Keratinocyte (primary cell): ENCODE results near the gene TIMMDC1. TPM values are rescaled to one million over a fixed set of nuclear protein-coding genes. Genes with fewer than 3 reads are reported as not detected.
"Not testable (repeated sequence)": the region's sequence is repeated elsewhere in the genome, so short reads cannot be mapped to it uniquely, and the experiment has no call there.

Source experiments
- DNase-seq: peaks from one replicate; pipeline ENCODE4 v3.0.0-alpha.2; 2011; ENCODE audit warnings: low read depth, missing footprints, low spot score
- FAIRE-seq: peaks from 2 replicates; lab custom pipeline; 2011; peaks lifted over from hg19 to GRCh38; lab: Jason Lieb, UNC
- H2AFZ ChIP-seq: 2 replicates; pipeline ENCODE4 v1.6.0; 2012; ENCODE audit warnings: low read length, control low read depth, inconsistent platforms; ENCODE audit not compliant: control insufficient read depth
- H3K27ac ChIP-seq: 2 replicates; pipeline ENCODE4 v1.5.1; 2011; ENCODE audit warnings: low read length; ENCODE audit not compliant: control insufficient read depth, insufficient read depth
- H3K27me3 ChIP-seq: 3 replicates; pipeline ENCODE4 v1.6.0; 2011; ENCODE audit warnings: low read length; ENCODE audit not compliant: control insufficient read depth, insufficient read depth; ENCODE audit errors: extremely low read depth
- H3K36me3 ChIP-seq, 2 experiments: 2 replicates in 1 of 2; 3 replicates in 1 of 2; pipeline ENCODE4 v1.5.1; 2011; ENCODE audit warnings: low read length in 2 of 2, mild to moderate bottlenecking in 1 of 2; ENCODE audit not compliant: control insufficient read depth in 2 of 2, insufficient read depth in 2 of 2; ENCODE audit errors: extremely low read depth in 1 of 2
- H3K4me1 ChIP-seq: 3 replicates; pipeline ENCODE4 v1.5.1; 2011; ENCODE audit warnings: low read length; ENCODE audit not compliant: control insufficient read depth, insufficient read depth; ENCODE audit errors: extremely low read depth
- H3K4me2 ChIP-seq: 3 replicates; pipeline ENCODE4 v1.6.0; 2011; ENCODE audit warnings: low read depth, low read length; ENCODE audit not compliant: control insufficient read depth, insufficient read depth; ENCODE audit errors: extremely low read depth
- H3K4me3 ChIP-seq, 3 experiments: fragments of 200-600 bp in 1 of 3; sonication (generic) in 1 of 3; 2 replicates in 2 of 3; 3 replicates in 1 of 3; pipeline ENCODE4 v1.5.1; 2011 to 2016; ENCODE audit warnings: low read length in 3 of 3, mild to moderate bottlenecking in 3 of 3, control low read depth in 2 of 3, inconsistent platforms in 1 of 3, low read depth in 1 of 3, mixed read lengths in 1 of 3, mixed run types in 1 of 3, moderate library complexity in 1 of 3; ENCODE audit not compliant: control insufficient read depth in 2 of 3, insufficient read depth in 2 of 3; ENCODE audit errors: extremely low read depth in 1 of 3
- H3K79me2 ChIP-seq: 2 replicates; pipeline ENCODE4 v1.6.0; 2012; ENCODE audit warnings: low read length; ENCODE audit not compliant: control insufficient read depth, insufficient read depth
- H3K9ac ChIP-seq: 3 replicates; pipeline ENCODE4 v1.6.0; 2011; ENCODE audit warnings: low read length; ENCODE audit not compliant: control insufficient read depth, insufficient read depth; ENCODE audit errors: extremely low read depth
- H3K9me1 ChIP-seq: 3 replicates; pipeline ENCODE4 v1.6.0; 2011; ENCODE audit warnings: low read length; ENCODE audit not compliant: control insufficient read depth, insufficient read depth; ENCODE audit errors: extremely low read depth
- H3K9me3 ChIP-seq: 2 replicates; pipeline ENCODE4 v1.5.1; 2012; ENCODE audit warnings: low read depth, low read length; ENCODE audit not compliant: control insufficient read depth
- H4K20me1 ChIP-seq: 3 replicates; pipeline ENCODE4 v1.6.0; 2011; ENCODE audit warnings: low read length; ENCODE audit not compliant: control insufficient read depth, insufficient read depth; ENCODE audit errors: extremely low read depth
- EZH2 ChIP-seq: IDR thresholded peaks from one replicate; pipeline ENCODE4 v1.6.1; 2012; ENCODE audit warnings: inconsistent platforms, mild to moderate bottlenecking, low read length, moderate library complexity
- dilution Hi-C: fragments of 300-500 bp; cut with MboI; formaldehyde crosslinking; loops from one replicate; pipeline ENCODE4 v1.7.0; 2020; ENCODE audit warnings: low sequenced_read_pairs; ENCODE audit not compliant: extremely low pct_ligation_motif_present
- polyA plus RNA-seq, 5 experiments: library from polyadenylated mRNA; depleted of rRNA in 3 of 5; stranded (reverse) in 3 of 5; stranded (forward) in 1 of 5; unstranded in 1 of 5; fragments of >200 nt; gene quantifications; 1 replicate in 1 of 5; 2 replicates in 3 of 5; 3 replicates in 1 of 5; pipeline versions ENCODE4 v1.2.1 to v1.2.3, GENCODE V29; 2011 to 2012; ENCODE audit warnings: missing spikeins in 2 of 5, low read depth in 1 of 5, low replicate concordance in 1 of 5
- TF ChIP-seq, protein P1 (sequence below), 3 experiments: IDR thresholded peaks in 1 of 3; conservative IDR thresholded peaks in 1 of 3; optimal IDR thresholded peaks in 1 of 3; 2 replicates in 2 of 3; 3 replicates in 1 of 3; pipeline versions ENCODE3 to v1.5.1; 2011; ENCODE audit warnings: low read length in 3 of 3, mild to moderate bottlenecking in 3 of 3, moderate library complexity in 2 of 3, control low read depth in 1 of 3, inconsistent platforms in 1 of 3; ENCODE audit not compliant: insufficient read depth in 2 of 3; ENCODE audit errors: extremely low read depth in 1 of 3

TIMMDC1 gene
- polyA plus RNA-seq, 1 donor (not counting 4 experiments of a cell fraction or from before 2014, with no cell fraction given), result 140 TPM

DNA sequence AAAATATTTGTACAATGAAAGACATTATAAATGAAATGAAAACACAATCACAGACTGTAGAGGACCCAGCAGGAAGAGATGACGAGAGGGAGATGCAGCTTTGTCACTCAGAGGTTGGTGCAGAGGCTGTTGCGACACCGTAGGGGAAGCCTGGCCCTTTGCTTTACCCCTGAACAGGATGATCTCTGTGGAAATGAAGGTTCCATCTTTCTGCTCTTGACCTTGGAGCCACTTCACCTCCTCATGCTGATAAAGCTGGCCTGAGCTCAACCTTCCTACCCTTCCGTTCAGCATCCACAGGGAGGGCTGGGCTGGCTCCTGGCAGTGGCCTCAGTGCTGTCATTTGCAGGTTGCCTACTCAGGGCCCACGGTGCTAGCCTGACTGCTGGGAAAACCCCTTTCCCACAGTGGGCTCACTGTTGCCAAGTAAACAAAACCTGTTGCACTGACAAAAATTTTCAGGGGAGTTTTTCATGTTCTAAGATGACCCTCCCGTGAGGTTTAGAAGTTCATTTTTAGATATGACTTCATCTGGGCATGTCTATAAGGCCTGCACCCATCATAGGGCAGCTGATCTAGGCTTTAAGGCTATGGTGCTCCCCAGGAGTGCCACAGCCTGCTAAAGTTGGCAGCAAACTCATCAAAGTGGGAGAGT is 64.1 kb downstream of the TIMMDC1 start:
- no peak overlapping the region for H3K4me2 ChIP-seq
- H4K20me1 ChIP-seq, result no peaks in the 10 kb centered on the region
- TF ChIP-seq, protein P1, sequence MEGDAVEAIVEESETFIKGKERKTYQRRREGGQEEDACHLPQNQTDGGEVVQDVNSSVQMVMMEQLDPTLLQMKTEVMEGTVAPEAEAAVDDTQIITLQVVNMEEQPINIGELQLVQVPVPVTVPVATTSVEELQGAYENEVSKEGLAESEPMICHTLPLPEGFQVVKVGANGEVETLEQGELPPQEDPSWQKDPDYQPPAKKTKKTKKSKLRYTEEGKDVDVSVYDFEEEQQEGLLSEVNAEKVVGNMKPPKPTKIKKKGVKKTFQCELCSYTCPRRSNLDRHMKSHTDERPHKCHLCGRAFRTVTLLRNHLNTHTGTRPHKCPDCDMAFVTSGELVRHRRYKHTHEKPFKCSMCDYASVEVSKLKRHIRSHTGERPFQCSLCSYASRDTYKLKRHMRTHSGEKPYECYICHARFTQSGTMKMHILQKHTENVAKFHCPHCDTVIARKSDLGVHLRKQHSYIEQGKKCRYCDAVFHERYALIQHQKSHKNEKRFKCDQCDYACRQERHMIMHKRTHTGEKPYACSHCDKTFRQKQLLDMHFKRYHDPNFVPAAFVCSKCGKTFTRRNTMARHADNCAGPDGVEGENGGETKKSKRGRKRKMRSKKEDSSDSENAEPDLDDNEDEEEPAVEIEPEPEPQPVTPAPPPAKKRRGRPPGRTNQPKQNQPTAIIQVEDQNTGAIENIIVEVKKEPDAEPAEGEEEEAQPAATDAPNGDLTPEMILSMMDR (optimal IDR thresholded peaks at IDR 0.05 in 1 of 3, IDR thresholded peaks at IDR 0.05 in 1 of 3, conservative IDR thresholded peaks at IDR 0.05 in 1 of 3; ENCODE audit: extremely low read depth in 1 of 3, insufficient read depth in 2 of 3, low read length in 3 of 3), result no peak
- no peak for TF ChIP-seq EZH2
- H3K79me2 ChIP-seq, result no peaks in the 10 kb centered on the region
- H3K4me1 ChIP-seq, result no peaks in the 10 kb centered on the region
- no peak for DNase-seq
- FAIRE-seq, result no peak
- H3K4me3 ChIP-seq, result no peak overlapping the region
- dilution Hi-C loops, result no loop called here
- no peaks in the 10 kb centered on the region for H3K36me3 ChIP-seq
- H3K9me1 ChIP-seq, result no peaks in the 10 kb centered on the region
- H3K9ac ChIP-seq, result no peak overlapping the region
- H3K27me3 ChIP-seq, result no peaks in the 10 kb centered on the region
- H3K27ac ChIP-seq, result no peak overlapping the region
- H3K9me3 ChIP-seq, result no peaks in the 10 kb centered on the region
- H2AFZ ChIP-seq, result no peak overlapping the region

DNA sequence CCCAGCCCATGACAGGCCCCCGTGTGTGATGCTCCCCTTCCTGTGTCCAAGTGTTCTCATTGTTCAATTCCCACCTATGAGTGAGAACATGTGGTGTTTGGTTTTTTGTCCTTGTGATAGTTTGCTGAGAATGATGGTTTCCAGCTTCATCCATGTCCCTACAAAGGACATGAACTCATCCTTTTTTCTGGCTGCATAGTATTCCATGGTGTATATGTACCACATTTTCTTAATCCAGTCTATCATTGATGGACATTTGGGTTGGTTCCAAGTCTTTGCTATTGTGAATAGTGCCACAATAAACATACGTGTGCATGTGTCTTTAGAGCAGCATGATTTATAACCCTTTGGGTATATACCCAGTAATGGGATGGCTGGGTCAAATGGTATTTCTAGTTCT is 65.0 kb downstream of the TIMMDC1 start:
- H3K27me3 ChIP-seq, H3K9me1 ChIP-seq, H3K36me3 ChIP-seq, dilution Hi-C loops, H3K4me3 ChIP-seq, DNase-seq, H3K27ac ChIP-seq, H3K79me2 ChIP-seq, H3K9me3 ChIP-seq, H3K9ac ChIP-seq, H2AFZ ChIP-seq, H4K20me1 ChIP-seq, FAIRE-seq, H3K4me2 ChIP-seq, H3K4me1 ChIP-seq: not testable (repeated sequence)

DNA sequence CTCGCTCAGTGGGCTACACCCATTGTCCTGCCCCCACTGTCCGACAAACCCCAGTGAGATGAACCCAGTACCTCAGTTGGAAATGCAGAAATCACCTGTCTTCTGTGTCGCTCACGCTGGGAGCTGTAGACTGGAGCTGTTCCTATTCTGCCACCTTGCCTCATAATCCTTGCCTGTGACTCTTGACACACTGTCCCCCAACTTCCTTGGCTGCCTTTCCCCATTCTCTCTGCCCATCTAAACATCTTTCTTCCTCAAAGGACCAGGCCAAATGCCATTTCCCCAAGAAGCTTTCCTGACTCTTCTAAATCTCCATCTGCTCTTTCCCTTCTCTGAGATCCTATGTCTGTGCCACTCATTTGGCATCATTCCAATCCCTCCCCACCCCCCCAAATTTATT is 70.8 kb downstream of the TIMMDC1 start:
- no peak for DNase-seq
- no peaks in the 10 kb centered on the region for H4K20me1 ChIP-seq
- dilution Hi-C loops, result no loop called here

More for the DNA sequence above, 70.8 kb downstream of the TIMMDC1 start:
- no peak overlapping the region for H3K4me2 ChIP-seq
- no peaks in the 10 kb centered on the region for H3K36me3 ChIP-seq
- H3K27me3 ChIP-seq, result no peaks in the 10 kb centered on the region
- no peaks in the 10 kb centered on the region for H3K4me1 ChIP-seq
- no peak for FAIRE-seq
- no peak for TF ChIP-seq EZH2
- TF ChIP-seq, protein P1 (optimal IDR thresholded peaks at IDR 0.05 in 1 of 3, IDR thresholded peaks at IDR 0.05 in 1 of 3, conservative IDR thresholded peaks at IDR 0.05 in 1 of 3; ENCODE audit: extremely low read depth in 1 of 3, insufficient read depth in 2 of 3, low read length in 3 of 3), result no peak
- H3K9ac ChIP-seq, result no peak overlapping the region
- no peak overlapping the region for H3K4me3 ChIP-seq
- H3K9me1 ChIP-seq, result no peaks in the 10 kb centered on the region
- no peaks in the 10 kb centered on the region for H3K9me3 ChIP-seq
- no peak overlapping the region for H3K27ac ChIP-seq
- H3K79me2 ChIP-seq, result no peaks in the 10 kb centered on the region
- H2AFZ ChIP-seq, result no peak overlapping the region
